Stromal cell of bone marrow (primary cell): ENCODE results near the gene OR2L13.
"Not testable (repeated sequence)": the region's sequence is repeated elsewhere in the genome, so short reads cannot be mapped to it uniquely, and the experiment has no call there.

Experiments used
- DNase-seq: peaks from one replicate; pipeline ENCODE4 v3.0.0-alpha.2; 2012; ENCODE audit warnings: low read depth

OR2L13 gene

GRCh38 chr1:248094884-248095283, at the start of gene OR2L13:
TSS of gene OR2L13 (plus strand) at chr1:248095184. CDS start at chr1:248099376, 4,192 bp downstream.
- DNase-seq: no peak

GRCh38 chr1:248045209-248045608, 49.8 kb upstream of the OR2L13 start:
- no peak for DNase-seq

- no peak for DNase-seq
Measured at GRCh38 chr1:248046536-248046935, 48.4 kb upstream of the OR2L13 start, which contains the start of gene OR2L3. TSS of gene OR2L3 (plus strand) at chr1:248046836. CDS start at chr1:248060682, 13,846 bp downstream.

GRCh38 chr1:248047008-248047407, 48.0 kb upstream of the OR2L13 start:
- no peak for DNase-seq

- DNase-seq: no peak
Measured at GRCh38 chr1:248054671-248055070, 40.3 kb upstream of the OR2L13 start.

- DNase-seq: no peak
Measured at GRCh38 chr1:248055261-248055660, 39.7 kb upstream of the OR2L13 start.

GRCh38 chr1:248065071-248065470, 29.9 kb upstream of the OR2L13 start:
- DNase-seq: no peak

- no peak for DNase-seq
Measured at GRCh38 chr1:248065604-248066003, 29.4 kb upstream of the OR2L13 start.

- DNase-seq: not testable (repeated sequence)
Measured at GRCh38 chr1:248083864-248084263, 11.1 kb upstream of the OR2L13 start.

- no peak for DNase-seq
Measured at GRCh38 chr1:248098529-248098928, 3.5 kb downstream of the OR2L13 start.

GRCh38 chr1:248102847-248103246, 7.9 kb downstream of the OR2L13 start:
- no peak for DNase-seq

- no peak for DNase-seq
Measured at GRCh38 chr1:248111157-248111556, 16.2 kb downstream of the OR2L13 start.

GRCh38 chr1:248114890-248115289, 19.9 kb downstream of the OR2L13 start:
- no peak for DNase-seq

GRCh38 chr1:248127653-248128052, 32.7 kb downstream of the OR2L13 start:
- DNase-seq: no peak

GRCh38 chr1:248136811-248137210, 41.8 kb downstream of the OR2L13 start:
- no peak for DNase-seq

- no peak for DNase-seq
Measured at GRCh38 chr1:248140846-248141245, 45.9 kb downstream of the OR2L13 start.

- DNase-seq: no peak
Measured at GRCh38 chr1:248143311-248143710, 48.3 kb downstream of the OR2L13 start.

GRCh38 chr1:248144513-248145198, 49.7 kb downstream of the OR2L13 start, which contains the start of gene OR2M5:
TSS of gene OR2M5 (plus strand) at chr1:248145148. CDS start at chr1:248145148, 0 bp downstream.
- DNase-seq: no peak
